Neutrophil (primary cell): ENCODE results near the gene PTTG1IP2.

Experiments used
- H3K27ac ChIP-seq: fragments of 200-600 bp; sonication (generic); 2 replicates; pipeline ENCODE4 v1.5.1; 2016; ENCODE audit warnings: mild to moderate bottlenecking, moderate library complexity
- H3K27me3 ChIP-seq: fragments of 200-600 bp; sonication (generic); 2 replicates; pipeline ENCODE4 v1.6.0; 2016; ENCODE audit warnings: mild to moderate bottlenecking
- H3K36me3 ChIP-seq: fragments of 200-600 bp; sonication (generic); 2 replicates; pipeline ENCODE4 v1.5.1; 2017
- H3K4me1 ChIP-seq, 2 experiments: fragments of 200-600 bp in 1 of 2; sonication (generic) in 1 of 2; 1 replicate in 1 of 2; 2 replicates in 1 of 2; pipeline versions ENCODE4 v1.5.1 to v1.6.1; 2013 to 2016; ENCODE audit warnings: low read depth in 1 of 2, low read length in 1 of 2, mild to moderate bottlenecking in 1 of 2, moderate library complexity in 1 of 2; ENCODE audit not compliant: control insufficient read depth in 1 of 2, insufficient read depth in 1 of 2
- H3K4me3 ChIP-seq, 2 experiments: fragments of 200-600 bp in 1 of 2; sonication (generic) in 1 of 2; 1 replicate in 1 of 2; 2 replicates in 1 of 2; pipeline ENCODE4 v1.5.1; 2013 to 2016; ENCODE audit warnings: low read depth in 1 of 2, low read length in 1 of 2, mild to moderate bottlenecking in 1 of 2, moderate library complexity in 1 of 2
- H3K9me3 ChIP-seq: fragments of 200-600 bp; sonication (generic); 2 replicates; pipeline ENCODE4 v1.5.1; 2016
- TF ChIP-seq, protein P1 (sequence below): fragments of 200-600 bp; sonication (generic); IDR thresholded peaks from 2 replicates; pipeline ENCODE4 v1.5.1; 2016; ENCODE audit warnings: antibody characterized with exemption

The PTTG1IP2 gene

DNA sequence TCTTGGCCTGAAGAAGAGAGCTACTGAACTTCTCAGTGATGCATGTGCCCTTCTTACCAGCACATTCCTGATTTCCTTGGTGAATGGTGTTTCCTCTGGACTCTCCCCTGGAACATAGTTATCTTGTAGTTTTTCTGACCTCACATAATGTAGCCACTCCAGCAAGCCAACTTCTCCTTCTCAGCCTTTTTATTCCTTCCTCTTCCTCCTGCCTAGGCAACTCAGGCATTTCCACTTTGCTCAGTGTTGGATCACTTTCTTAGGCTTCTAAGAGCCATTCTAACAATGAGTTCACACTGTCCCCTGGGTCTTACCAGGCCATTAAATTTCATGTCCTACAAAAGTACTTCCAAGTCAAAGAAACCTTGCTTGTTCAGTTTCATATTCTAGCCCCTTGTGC lies 3.6 kb upstream of the PTTG1IP2 start:
- Histone ChIP-seq H3K27ac (no peak overlapping the region), H3K27me3 (no peaks in the 10 kb centered on the region), H3K9me3 (no peaks in the 10 kb centered on the region), H3K36me3 (no peaks in the 10 kb centered on the region), H3K4me1 (no peaks in the 10 kb centered on the region), H3K4me3 (no peak overlapping the region)
- TF ChIP-seq, protein P1, sequence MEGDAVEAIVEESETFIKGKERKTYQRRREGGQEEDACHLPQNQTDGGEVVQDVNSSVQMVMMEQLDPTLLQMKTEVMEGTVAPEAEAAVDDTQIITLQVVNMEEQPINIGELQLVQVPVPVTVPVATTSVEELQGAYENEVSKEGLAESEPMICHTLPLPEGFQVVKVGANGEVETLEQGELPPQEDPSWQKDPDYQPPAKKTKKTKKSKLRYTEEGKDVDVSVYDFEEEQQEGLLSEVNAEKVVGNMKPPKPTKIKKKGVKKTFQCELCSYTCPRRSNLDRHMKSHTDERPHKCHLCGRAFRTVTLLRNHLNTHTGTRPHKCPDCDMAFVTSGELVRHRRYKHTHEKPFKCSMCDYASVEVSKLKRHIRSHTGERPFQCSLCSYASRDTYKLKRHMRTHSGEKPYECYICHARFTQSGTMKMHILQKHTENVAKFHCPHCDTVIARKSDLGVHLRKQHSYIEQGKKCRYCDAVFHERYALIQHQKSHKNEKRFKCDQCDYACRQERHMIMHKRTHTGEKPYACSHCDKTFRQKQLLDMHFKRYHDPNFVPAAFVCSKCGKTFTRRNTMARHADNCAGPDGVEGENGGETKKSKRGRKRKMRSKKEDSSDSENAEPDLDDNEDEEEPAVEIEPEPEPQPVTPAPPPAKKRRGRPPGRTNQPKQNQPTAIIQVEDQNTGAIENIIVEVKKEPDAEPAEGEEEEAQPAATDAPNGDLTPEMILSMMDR, result no peak

- no peaks in the 10 kb centered on the region for H3K27me3 ChIP-seq
- H3K9me3 ChIP-seq, result no peaks in the 10 kb centered on the region
- no peak overlapping the region for H3K4me3 ChIP-seq
- H3K4me1 ChIP-seq, result no peaks in the 10 kb centered on the region
- TF ChIP-seq, protein P1, result no peak
- no peaks in the 10 kb centered on the region for H3K36me3 ChIP-seq
- no peak overlapping the region for H3K27ac ChIP-seq
These were observed 3.5 kb downstream of the PTTG1IP2 start for GRCh38 chr7:90472805-90473540.

- no peaks in the 10 kb centered on the region for H3K27me3 ChIP-seq
- no peak overlapping the region for H3K4me3 ChIP-seq
- no peaks in the 10 kb centered on the region for H3K4me1 ChIP-seq
- TF ChIP-seq, protein P1, result no peak
- H3K36me3 ChIP-seq, result no peaks in the 10 kb centered on the region
- H3K9me3 ChIP-seq, result no peaks in the 10 kb centered on the region
- no peak overlapping the region for H3K27ac ChIP-seq
These were observed 4.4 kb downstream of the PTTG1IP2 start for GRCh38 chr7:90473814-90474213.

- Histone ChIP-seq H3K4me3 (no peak overlapping the region), H3K27ac (no peak overlapping the region), H3K9me3 (no peaks in the 10 kb centered on the region), H3K27me3 (no peaks in the 10 kb centered on the region), H3K4me1 (no peaks in the 10 kb centered on the region), H3K36me3 (no peaks in the 10 kb centered on the region)
- TF ChIP-seq, protein P1, result no peak
These were observed 5.1 kb downstream of the PTTG1IP2 start for GRCh38 chr7:90474284-90475210.

GRCh38 chr7:90483251-90483650 lies 13.8 kb downstream of the PTTG1IP2 start:
- no peaks in the 10 kb centered on the region for H3K9me3 ChIP-seq
- H3K36me3 ChIP-seq, result no peaks in the 10 kb centered on the region
- no peak overlapping the region for H3K27ac ChIP-seq
- H3K27me3 ChIP-seq, result no peaks in the 10 kb centered on the region
- no peaks in the 10 kb centered on the region for H3K4me1 ChIP-seq
- H3K4me3 ChIP-seq, result no peak overlapping the region
- TF ChIP-seq, protein P1, result no peak
